Mammary epithelial cell (primary cell): ENCODE results near the gene GNG4.

Experiments
- EZH2 ChIP-seq: IDR thresholded peaks from 2 replicates; pipeline ENCODE4 v1.6.1; 2012; ENCODE audit warnings: low read length, inconsistent platforms, borderline replicate concordance
- TF ChIP-seq, protein P1 (sequence below), 2 donors: IDR thresholded peaks in 1 of 2; conservative IDR thresholded peaks in 1 of 2; 2 replicates each; pipeline ENCODE4 v1.5.1; 2011 to 2012; ENCODE audit warnings: inconsistent platforms in 2 of 2, low read length in 2 of 2, mild to moderate bottlenecking in 2 of 2, control low read depth in 1 of 2, low read depth in 1 of 2; ENCODE audit not compliant: insufficient read depth in 1 of 2; ENCODE audit errors: extremely low read depth in 1 of 2

GRCh38 chr1:235682216-235682615 lies 32.6 kb upstream of the GNG4 start:
- TF ChIP-seq, protein P1, sequence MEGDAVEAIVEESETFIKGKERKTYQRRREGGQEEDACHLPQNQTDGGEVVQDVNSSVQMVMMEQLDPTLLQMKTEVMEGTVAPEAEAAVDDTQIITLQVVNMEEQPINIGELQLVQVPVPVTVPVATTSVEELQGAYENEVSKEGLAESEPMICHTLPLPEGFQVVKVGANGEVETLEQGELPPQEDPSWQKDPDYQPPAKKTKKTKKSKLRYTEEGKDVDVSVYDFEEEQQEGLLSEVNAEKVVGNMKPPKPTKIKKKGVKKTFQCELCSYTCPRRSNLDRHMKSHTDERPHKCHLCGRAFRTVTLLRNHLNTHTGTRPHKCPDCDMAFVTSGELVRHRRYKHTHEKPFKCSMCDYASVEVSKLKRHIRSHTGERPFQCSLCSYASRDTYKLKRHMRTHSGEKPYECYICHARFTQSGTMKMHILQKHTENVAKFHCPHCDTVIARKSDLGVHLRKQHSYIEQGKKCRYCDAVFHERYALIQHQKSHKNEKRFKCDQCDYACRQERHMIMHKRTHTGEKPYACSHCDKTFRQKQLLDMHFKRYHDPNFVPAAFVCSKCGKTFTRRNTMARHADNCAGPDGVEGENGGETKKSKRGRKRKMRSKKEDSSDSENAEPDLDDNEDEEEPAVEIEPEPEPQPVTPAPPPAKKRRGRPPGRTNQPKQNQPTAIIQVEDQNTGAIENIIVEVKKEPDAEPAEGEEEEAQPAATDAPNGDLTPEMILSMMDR (conservative IDR thresholded peaks at IDR 0.05 in 1 of 2, IDR thresholded peaks at IDR 0.05 in 1 of 2; ENCODE audit: extremely low read depth in 1 of 2, insufficient read depth in 1 of 2, low read depth in 1 of 2, low read length in 2 of 2) = no peak
- no peak for TF ChIP-seq EZH2
